Measurements from ENCODE around the gene KYAT1. TPM values are rescaled to one million over a fixed set of nuclear protein-coding genes. Genes with fewer than 3 reads are reported as not detected.
A peak's percentile ranks its signal among the peaks of the same experiment; 100 is the strongest.

Gene KYAT1
- total and polyA plus RNA-seq, 8 donors: 1.1 to 5.2 (median 1.8) TPM

- Histone ChIP-seq H3K4me3 (no peak overlapping the region), H3K27me3 (no peaks in the 10 kb centered on the region), H3K36me3 (peaks cover 0 to 12% (median 0%) of the 10 kb centered on the region in 3 donors), H3K27ac (no peak overlapping the region), H3K9me3 (no peaks in the 10 kb centered on the region), H3K4me1 (peaks cover 0 to 8% (median 0%) of the 10 kb centered on the region in 3 donors)
- intact Hi-C loops (cut with DNase I): no loop called here
- ATAC-seq (no peak), DNase-seq (no peak), FAIRE-seq (no peak)
- TF ChIP-seq, protein P1, sequence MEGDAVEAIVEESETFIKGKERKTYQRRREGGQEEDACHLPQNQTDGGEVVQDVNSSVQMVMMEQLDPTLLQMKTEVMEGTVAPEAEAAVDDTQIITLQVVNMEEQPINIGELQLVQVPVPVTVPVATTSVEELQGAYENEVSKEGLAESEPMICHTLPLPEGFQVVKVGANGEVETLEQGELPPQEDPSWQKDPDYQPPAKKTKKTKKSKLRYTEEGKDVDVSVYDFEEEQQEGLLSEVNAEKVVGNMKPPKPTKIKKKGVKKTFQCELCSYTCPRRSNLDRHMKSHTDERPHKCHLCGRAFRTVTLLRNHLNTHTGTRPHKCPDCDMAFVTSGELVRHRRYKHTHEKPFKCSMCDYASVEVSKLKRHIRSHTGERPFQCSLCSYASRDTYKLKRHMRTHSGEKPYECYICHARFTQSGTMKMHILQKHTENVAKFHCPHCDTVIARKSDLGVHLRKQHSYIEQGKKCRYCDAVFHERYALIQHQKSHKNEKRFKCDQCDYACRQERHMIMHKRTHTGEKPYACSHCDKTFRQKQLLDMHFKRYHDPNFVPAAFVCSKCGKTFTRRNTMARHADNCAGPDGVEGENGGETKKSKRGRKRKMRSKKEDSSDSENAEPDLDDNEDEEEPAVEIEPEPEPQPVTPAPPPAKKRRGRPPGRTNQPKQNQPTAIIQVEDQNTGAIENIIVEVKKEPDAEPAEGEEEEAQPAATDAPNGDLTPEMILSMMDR (IDR thresholded peaks at IDR 0.05): no peak
- WGBS, 2 donors: 82 to 84% methylated on average over 22 of the region's 22 CpGs
These were observed 59.2 kb downstream of the KYAT1 start for GRCh38 chr9:128822407-128823042.

- no peaks in the 10 kb centered on the region for H3K27me3 ChIP-seq
- H3K9me3 ChIP-seq: no peaks in the 10 kb centered on the region
- intact Hi-C loops (cut with DNase I): no loop called here
- TF ChIP-seq, protein P1 (IDR thresholded peaks at IDR 0.05): no peak
- FAIRE-seq: no peak
- 88 to 91% methylated on average over 16 of the region's 16 CpGs for WGBS, 2 donors
- no peak overlapping the region for H3K4me3 ChIP-seq
- DNase-seq: no peak
- peaks cover 0 to 8% (median 0%) of the 10 kb centered on the region in 3 donors for H3K4me1 ChIP-seq
- H3K27ac ChIP-seq: no peak overlapping the region
- ATAC-seq: no peak
- H3K36me3 ChIP-seq: peaks cover 0 to 12% (median 0%) of the 10 kb centered on the region in 3 donors
These were observed 60.0 kb downstream of the KYAT1 start for GRCh38 chr9:128821584-128822406.

GRCh38 chr9:128820665-128821583 is 60.8 kb downstream of the KYAT1 start:
- Histone ChIP-seq H3K4me1 (peaks cover 0 to 8% (median 0%) of the 10 kb centered on the region in 3 donors), H3K9me3 (no peaks in the 10 kb centered on the region), H3K36me3 (peaks cover 0 to 12% (median 0%) of the 10 kb centered on the region in 3 donors), H3K27ac (no peak overlapping the region), H3K27me3 (no peaks in the 10 kb centered on the region), H3K4me3 (no peak overlapping the region)
- intact Hi-C loops (cut with DNase I): no loop called here
- 87 to 90% methylated on average over 24 of the region's 24 CpGs for WGBS, 2 donors
- DNase-seq: no peak
- TF ChIP-seq, protein P1 (IDR thresholded peaks at IDR 0.05): no peak
- no peak for FAIRE-seq
- no peak for ATAC-seq

- Histone ChIP-seq H3K36me3 (peaks cover 0 to 12% (median 0%) of the 10 kb centered on the region in 3 donors), H3K9me3 (no peaks in the 10 kb centered on the region), H3K4me1 (peaks cover 0 to 8% (median 0%) of the 10 kb centered on the region in 3 donors), H3K27ac (no peak overlapping the region), H3K4me3 (peak overlapping the region in 2 of 4 donors; percentile 71 to 72), H3K27me3 (no peaks in the 10 kb centered on the region)
- DNase-seq (no peak), FAIRE-seq (no peak), ATAC-seq (no peak)
- TF ChIP-seq, protein P1 (IDR thresholded peaks at IDR 0.05): no peak
- intact Hi-C loops (cut with DNase I): no loop called here
- 76 to 77% methylated on average over 18 of the region's 18 CpGs for WGBS, 2 donors
These were observed 61.8 kb downstream of the KYAT1 start for GRCh38 chr9:128819716-128820664.

Data from pancreas (tissue), 10 donors.